RWPE1 (cell line): ENCODE results near the gene ST6GALNAC3.

Experiments used
- CTCF ChIA-PET: fragments of 350-600 bp; sonication (Branson Sonifier 250); formaldehyde crosslinking; extraction: SDS; loops from one replicate; lab custom pipeline; 2021; lab: Yijun Ruan, JAX
- POLR2A ChIA-PET: fragments of 400-600 bp; formaldehyde crosslinking; extraction: SDS; loops from one replicate; lab custom pipeline; 2020; ENCODE audit warnings: antibody characterized with exemption; ENCODE audit not compliant: low non-redundant PET; lab: Yijun Ruan, JAX
- DNase-seq: peaks from one replicate; pipeline ENCODE4 v3.0.0; 2012; ENCODE audit warnings: low spot score
- H3K27ac ChIP-seq: fragments of 450-650 bp; 2 replicates; pipeline ENCODE4 v1.5.1; 2017
- TF ChIP-seq, protein P1 (sequence below): fragments of 450-650 bp; conservative IDR thresholded peaks from 2 replicates; pipeline ENCODE4 v1.5.1; 2017; ENCODE audit warnings: low read depth, mild to moderate bottlenecking

Gene ST6GALNAC3

DNA sequence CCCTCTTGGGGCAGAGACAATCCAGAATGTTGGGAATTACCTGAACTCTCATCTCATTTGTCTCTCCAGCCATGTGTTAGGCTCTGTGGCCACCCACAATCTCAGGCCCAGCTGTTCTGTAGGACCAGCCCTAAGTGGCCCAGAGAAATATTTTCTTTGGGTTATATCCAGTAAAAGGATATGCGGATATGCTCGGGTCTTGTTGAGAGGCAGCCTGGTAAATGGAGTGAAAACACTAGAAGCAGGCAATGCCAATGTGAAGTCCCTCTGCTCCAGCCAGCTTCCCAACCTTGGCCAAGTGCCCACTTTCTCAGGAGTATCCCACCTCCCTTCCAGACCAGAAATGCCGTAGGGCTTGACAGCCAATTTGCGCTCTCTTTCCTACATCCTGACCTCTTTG, 192.2 kb downstream of the ST6GALNAC3 start:
- no peak overlapping the region for H3K27ac ChIP-seq
- no peak for DNase-seq
- ChIA-PET POLR2A (no interaction called here), CTCF (no interaction called here)
- TF ChIP-seq, protein P1, sequence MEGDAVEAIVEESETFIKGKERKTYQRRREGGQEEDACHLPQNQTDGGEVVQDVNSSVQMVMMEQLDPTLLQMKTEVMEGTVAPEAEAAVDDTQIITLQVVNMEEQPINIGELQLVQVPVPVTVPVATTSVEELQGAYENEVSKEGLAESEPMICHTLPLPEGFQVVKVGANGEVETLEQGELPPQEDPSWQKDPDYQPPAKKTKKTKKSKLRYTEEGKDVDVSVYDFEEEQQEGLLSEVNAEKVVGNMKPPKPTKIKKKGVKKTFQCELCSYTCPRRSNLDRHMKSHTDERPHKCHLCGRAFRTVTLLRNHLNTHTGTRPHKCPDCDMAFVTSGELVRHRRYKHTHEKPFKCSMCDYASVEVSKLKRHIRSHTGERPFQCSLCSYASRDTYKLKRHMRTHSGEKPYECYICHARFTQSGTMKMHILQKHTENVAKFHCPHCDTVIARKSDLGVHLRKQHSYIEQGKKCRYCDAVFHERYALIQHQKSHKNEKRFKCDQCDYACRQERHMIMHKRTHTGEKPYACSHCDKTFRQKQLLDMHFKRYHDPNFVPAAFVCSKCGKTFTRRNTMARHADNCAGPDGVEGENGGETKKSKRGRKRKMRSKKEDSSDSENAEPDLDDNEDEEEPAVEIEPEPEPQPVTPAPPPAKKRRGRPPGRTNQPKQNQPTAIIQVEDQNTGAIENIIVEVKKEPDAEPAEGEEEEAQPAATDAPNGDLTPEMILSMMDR, result no peak

DNA sequence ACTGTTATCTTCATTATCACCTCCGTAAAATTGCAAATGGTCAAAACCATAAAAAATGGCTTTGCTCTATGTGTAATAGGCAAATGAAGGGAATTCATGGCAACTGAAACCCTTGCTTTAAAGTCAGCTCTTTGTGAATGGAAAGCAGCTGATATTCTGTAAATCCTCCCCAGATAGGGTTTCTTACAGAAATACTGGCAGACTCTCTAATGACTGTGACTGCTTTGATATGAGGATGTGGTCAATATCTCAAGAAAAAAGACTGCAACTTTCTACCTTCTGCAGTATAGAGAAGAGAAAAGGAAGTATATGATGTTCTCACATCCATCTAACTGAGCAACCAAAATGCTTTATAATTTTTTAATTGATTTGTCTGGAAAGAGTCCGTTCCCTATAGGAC, 193.1 kb downstream of the ST6GALNAC3 start:
- POLR2A ChIA-PET, result no interaction called here
- CTCF ChIA-PET, result no interaction called here
- DNase-seq, result no peak
- TF ChIP-seq, protein P1, result no peak
- H3K27ac ChIP-seq, result no peak overlapping the region

DNA sequence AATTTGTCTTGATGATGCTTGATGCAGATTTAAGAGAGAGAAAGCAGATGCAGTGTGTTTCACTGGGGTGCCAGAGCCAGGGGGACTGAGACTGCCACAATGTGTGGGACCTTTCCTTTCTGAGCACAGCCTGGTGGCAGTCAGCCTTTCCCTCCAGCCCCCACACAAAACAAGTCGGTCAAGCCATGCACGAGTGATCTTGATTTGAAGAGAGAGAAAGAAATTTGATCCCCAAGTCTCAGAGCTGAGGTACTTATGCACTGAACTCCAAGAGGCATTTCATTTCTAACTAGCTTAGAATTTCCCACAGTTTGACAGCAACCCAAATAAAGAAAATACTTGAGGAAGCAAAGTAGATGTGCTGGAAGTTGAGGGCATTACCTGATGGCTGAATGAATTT, 193.8 kb downstream of the ST6GALNAC3 start:
- H3K27ac ChIP-seq, result no peak overlapping the region
- ChIA-PET CTCF (no interaction called here), POLR2A (no interaction called here)
- TF ChIP-seq, protein P1, result no peak
- no peak for DNase-seq

DNA sequence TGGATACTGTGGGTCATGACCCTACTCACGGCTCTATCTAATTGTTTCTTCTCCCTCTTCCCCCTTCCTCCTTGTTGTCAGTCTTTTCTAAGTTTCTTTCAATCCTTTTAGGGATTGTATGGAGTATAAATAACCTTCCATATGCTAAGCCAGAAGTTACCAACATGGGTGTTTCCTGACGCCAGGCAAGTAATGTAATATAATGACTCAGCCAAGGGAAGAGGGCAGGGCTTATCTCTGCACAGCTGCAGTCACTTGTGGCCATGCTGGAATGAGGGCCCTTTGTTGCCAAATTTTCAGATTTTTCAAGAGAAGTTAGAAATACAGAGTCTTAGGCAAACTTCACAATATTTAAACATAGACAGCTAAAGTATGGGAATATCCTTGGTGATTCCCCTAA, 194.6 kb downstream of the ST6GALNAC3 start:
- DNase-seq, result no peak
- H3K27ac ChIP-seq, result no peak overlapping the region
- ChIA-PET CTCF (no interaction called here), POLR2A (no interaction called here)
- TF ChIP-seq, protein P1, result no peak

DNA sequence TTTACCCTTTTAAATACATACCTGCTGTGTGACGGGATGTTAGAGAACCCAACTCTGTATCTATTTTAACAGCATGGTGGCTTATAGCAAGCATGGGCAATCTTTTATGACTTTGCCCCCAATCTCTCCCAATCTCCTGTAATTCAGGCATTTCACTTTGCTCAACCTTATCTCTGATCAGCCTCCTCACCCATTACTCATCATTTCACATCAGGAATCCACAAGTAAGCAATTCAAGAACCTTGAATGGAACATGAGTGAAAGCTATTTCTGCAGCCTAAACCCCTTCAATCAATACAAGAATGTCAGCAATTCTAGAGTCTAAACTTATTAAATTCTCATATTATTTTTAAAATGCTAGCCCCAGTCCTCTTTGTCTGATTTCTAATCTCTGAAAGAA, 199.8 kb downstream of the ST6GALNAC3 start:
- no peak for DNase-seq
- POLR2A ChIA-PET, result no interaction called here
- TF ChIP-seq, protein P1, result no peak
- H3K27ac ChIP-seq, result no peak overlapping the region
- CTCF ChIA-PET, result no interaction called here

DNA sequence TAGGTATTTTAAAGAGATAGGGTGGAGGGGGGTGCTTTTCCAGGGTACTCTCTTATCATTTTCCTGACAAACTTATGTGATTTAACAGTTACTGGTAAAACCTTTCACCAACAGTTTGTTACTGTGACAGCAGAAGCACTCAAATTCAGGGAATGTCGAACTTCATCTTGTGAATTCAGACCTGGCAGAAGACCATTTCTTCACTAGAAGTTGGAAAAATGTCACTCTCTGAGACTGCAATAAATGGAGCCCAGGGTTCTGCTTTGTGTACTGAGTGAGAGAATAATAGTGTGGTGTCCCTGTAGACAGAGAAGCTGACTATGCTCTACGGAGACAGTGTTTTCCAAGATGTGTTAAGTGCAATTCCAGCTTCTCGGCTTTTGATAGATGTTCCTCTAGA, 200.2 kb downstream of the ST6GALNAC3 start:
- CTCF ChIA-PET, result no interaction called here

More for the DNA sequence above, 200.2 kb downstream of the ST6GALNAC3 start:
- POLR2A ChIA-PET, result no interaction called here
- DNase-seq, result no peak
- H3K27ac ChIP-seq, result no peak overlapping the region
- TF ChIP-seq, protein P1, result no peak
